ENCODE measurements around the gene UBE2H.
A peak's percentile ranks its signal among the peaks of the same experiment; 100 is the strongest.

Gene UBE2H

GRCh38 chr7:129853661-129854268, 99.0 kb downstream of the UBE2H start:
- no peak for TF ChIP-seq ZFX (IDR thresholded peaks at IDR 0.05)
- peak overlapping the region; percentile 34; the same call in 1 of the 2 replicates for H3K27ac ChIP-seq

DNA sequence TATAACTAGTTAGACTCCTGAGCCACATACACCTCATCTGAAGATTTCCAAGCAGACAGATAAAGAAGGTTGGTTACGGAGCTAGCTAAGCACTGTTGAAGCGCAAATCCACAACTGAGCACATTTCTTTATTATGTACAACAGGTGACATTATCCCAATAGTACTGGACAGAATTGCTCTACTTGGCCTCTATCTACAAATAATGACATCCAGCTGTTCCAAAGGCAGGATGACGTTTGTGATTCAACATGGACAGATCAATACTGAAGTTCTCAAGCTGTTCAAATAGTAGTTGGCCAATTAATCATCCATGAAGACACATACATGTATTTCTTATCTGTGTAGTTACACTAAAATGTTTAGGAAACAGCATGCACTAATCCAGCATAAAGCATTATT, 101.0 kb downstream of the UBE2H start:
- no peak overlapping the region for H3K27ac ChIP-seq
- no peak for TF ChIP-seq CTCF (conservative IDR thresholded peaks at IDR 0.05)
- TF ChIP-seq ZFX (IDR thresholded peaks at IDR 0.05), result no peak

- H3K27ac ChIP-seq, result no peak overlapping the region
- no peak for TF ChIP-seq CTCF (conservative IDR thresholded peaks at IDR 0.05)
- TF ChIP-seq ZFX (IDR thresholded peaks at IDR 0.05), result no peak
Measured at GRCh38 chr7:129851174-129851573, 101.6 kb downstream of the UBE2H start.

DNA sequence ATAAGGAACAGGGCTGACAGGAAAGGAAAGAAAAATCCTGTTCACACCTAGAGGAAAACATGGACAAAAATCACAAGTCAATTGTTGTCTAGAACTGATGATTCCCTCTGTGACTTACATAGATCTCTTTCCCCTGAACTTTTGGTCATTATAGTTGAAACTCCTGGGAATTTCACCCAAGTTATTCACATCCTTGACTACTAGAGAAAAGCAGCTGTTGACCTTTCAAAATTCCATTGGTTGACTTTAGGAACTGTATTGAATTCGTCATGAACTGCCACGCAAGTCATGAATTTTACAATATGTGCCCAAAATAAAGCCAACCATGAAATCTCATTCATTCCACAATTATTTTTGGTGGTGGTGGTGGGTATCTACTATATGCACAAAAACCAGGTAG, 104.3 kb downstream of the UBE2H start:
- H3K27ac ChIP-seq, result no peak overlapping the region
- TF ChIP-seq ZFX (IDR thresholded peaks at IDR 0.05), result no peak

- no peak overlapping the region for H3K27ac ChIP-seq
- TF ChIP-seq CTCF (conservative IDR thresholded peaks at IDR 0.05), result no peak
- no peak for TF ChIP-seq ZFX (IDR thresholded peaks at IDR 0.05)
Measured at GRCh38 chr7:129845972-129846327, 106.8 kb downstream of the UBE2H start.

DNA sequence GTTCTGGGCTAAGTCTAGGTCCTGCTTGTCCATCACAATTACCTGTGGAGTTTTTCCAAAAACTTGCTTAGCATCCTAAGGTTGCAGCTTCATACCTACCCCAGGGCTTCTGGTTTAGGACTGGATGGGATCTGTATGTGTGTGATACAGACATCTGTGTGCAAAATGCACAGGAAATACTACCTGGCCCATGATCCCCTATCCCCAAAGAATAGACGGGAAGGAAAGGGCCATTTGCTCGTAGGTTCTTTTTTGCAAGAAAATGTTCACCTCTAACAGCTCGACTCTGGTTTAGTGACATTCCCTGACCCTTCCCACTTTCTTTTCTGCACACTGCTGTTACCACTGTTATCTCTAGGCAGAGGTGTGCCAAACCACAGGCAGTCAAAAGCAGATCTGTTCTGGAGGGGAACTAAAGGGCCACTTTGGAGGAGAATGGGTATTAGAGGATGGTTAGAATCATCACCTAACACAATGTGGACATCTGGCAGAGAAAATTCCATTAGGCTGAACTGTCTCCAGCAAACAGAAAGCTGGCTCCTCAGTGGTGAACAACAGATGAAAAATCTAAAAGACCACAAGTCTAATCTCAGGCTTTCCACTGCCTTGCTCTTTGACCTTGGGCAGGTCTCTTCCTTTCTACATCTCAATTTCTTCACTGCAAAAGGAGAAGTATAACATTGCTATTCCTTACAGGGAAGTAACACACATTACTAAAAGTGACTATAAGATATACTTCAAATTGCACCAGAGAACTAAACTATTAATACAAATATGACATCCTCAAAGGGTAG, 107.4 kb downstream of the UBE2H start:
- TF ChIP-seq CTCF (conservative IDR thresholded peaks at IDR 0.05) (no peak), ZFX (IDR thresholded peaks at IDR 0.05) (no peak)
- no peak overlapping the region for H3K27ac ChIP-seq

DNA sequence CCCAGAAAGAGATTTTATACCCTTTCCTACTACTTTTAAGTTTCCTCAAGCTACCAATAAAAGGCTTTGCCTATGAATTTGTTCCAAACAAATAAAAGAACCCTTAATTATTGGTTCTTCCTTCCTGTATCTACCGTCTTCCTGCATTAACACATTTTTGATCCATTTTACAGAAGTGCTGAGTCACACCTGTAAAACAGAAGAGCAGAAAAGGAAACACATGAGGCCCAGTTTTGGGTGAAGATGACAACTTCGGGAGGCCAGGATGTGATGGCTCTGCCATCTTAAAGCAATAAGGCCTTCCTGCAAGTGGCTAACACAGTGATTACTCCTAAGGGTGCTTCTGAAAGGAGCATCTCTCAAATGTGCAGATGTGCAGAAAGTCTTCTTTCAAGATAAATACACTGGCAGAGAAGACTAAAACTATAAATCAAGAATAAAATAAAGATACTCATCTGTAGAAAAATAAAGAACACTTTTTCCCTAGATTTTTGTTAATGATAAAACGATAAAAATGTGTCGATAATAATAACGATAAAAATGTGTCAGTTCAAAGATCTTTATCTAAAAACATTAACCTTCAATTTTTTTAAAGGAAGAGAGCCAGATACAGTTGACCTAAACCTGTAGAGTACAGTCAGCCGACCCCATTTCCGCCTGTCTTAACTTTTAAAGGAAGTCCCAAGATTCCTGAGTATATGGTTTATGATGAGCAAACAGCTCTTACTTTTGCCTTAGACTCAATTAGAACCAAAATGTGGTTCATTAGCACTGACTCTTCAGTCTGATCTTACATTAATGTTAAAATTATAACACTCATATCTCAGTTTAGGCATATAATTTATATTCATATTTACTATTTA, 108.6 kb downstream of the UBE2H start:
- H3K27ac ChIP-seq, result no peak overlapping the region
- TF ChIP-seq CTCF (conservative IDR thresholded peaks at IDR 0.05), result no peak
- no peak for TF ChIP-seq ZFX (IDR thresholded peaks at IDR 0.05)

DNA sequence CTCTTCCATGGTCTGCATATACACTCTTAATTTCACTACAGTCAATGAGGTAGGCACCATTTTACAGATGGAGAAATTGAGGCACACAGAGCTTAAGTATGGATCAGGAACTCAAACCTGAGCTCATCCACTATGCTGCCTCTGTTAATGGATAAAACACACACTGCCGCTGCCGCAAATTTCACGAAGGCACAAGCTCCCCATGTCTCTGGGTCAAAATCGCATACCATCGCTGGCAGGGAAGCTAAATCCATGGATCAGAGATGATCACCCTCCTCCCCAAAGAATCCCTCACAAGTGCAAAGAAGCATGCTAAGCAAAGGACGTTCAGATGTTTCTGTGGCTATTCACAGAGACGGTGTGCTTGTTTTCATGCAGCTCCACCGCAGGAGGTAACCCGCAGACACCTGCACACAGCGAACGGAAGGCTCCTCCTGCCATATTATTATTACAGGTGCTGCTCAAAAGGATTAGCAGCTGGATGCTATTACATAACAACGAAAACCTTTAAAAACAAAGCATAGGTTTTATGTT, 109.3 kb downstream of the UBE2H start:
- TF ChIP-seq CTCF (conservative IDR thresholded peaks at IDR 0.05), result no peak
- no peak for TF ChIP-seq ZFX (IDR thresholded peaks at IDR 0.05)
- H3K27ac ChIP-seq, result no peak overlapping the region

All from C4-2B (cell line).